SH-SY5Y (cell line): ENCODE results near the gene TFDP1.

Experiments
- GATA2 ChIP-seq: IDR thresholded peaks from 2 replicates; pipeline ENCODE4 v1.6.1; 2011; ENCODE audit warnings: mild to moderate bottlenecking, low read depth, low read length
- GATA3 ChIP-seq: IDR thresholded peaks from 2 replicates; pipeline ENCODE4 v1.6.1; 2011; ENCODE audit warnings: low read depth, mild to moderate bottlenecking, low read length, moderate library complexity

DNA sequence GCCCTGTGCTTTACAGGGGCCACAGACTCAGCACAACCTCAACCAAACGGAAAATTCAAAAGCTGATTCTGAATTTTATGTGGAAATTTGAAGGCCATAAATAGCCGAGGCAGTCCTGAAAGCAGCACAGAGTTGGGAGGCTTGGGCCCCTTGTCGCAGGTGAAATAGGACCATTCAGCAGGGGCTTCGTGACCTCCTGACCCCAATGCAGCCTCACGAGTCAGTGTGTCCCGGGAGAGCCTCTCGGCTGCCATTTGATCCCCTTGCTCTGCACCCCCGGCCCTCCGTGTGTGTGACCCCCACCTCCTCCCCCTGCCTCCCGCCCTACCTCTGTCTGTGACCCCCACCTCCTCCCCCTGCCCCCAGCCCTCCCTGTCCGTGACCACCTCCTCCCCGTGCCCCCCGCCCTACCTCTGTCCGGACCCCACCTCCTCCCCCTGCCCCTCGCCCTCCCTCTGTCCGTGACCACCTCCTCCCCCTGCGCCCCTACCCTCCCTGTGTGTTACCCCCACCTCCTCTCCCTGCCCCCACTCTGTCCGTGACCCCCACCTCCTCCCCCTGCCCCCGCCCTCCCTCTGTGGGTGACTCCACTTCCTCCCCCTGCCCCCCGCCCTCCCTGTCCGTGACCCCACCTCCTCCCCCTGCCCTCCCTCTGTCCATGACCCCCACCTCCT, 41.7 kb upstream of the TFDP1 start:
- TF ChIP-seq GATA3 (no peak), GATA2 (no peak)
